ENCODE results near the gene TET3.

- TF ChIP-seq POLR2A (IDR thresholded peaks at IDR 0.05): no peak
- TF ChIP-seq, protein P1, sequence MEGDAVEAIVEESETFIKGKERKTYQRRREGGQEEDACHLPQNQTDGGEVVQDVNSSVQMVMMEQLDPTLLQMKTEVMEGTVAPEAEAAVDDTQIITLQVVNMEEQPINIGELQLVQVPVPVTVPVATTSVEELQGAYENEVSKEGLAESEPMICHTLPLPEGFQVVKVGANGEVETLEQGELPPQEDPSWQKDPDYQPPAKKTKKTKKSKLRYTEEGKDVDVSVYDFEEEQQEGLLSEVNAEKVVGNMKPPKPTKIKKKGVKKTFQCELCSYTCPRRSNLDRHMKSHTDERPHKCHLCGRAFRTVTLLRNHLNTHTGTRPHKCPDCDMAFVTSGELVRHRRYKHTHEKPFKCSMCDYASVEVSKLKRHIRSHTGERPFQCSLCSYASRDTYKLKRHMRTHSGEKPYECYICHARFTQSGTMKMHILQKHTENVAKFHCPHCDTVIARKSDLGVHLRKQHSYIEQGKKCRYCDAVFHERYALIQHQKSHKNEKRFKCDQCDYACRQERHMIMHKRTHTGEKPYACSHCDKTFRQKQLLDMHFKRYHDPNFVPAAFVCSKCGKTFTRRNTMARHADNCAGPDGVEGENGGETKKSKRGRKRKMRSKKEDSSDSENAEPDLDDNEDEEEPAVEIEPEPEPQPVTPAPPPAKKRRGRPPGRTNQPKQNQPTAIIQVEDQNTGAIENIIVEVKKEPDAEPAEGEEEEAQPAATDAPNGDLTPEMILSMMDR (IDR thresholded peaks at IDR 0.05): no peak
Observed at GRCh38 chr2:73939419-73939818, 45.3 kb upstream of the TET3 start.

All from testis (tissue), 2 donors.